K562 (cell line): ENCODE data around the gene REC8. TPM values are rescaled to one million over a fixed set of nuclear protein-coding genes. Genes with fewer than 3 reads are reported as not detected.
A peak's percentile ranks its signal among the peaks of the same experiment; 100 is the strongest.

Experiments used
- ATAC-seq: fragments of 200-7000 bp; cut with Tn5 transposase; 3 replicates; pipeline ENCODE4 v1.9.1; 2020; ENCODE audit warnings: moderate library complexity
- BruUV-seq: library from RNA; stranded (reverse); fragments of 400-500 nt; replicated peaks from 2 replicates; lab custom pipeline; 2021; lab: Mats Ljungman, UMichigan
- CTCF ChIA-PET: fragments of 300-600 bp; formaldehyde crosslinking; extraction: SDS; loops from one replicate; lab custom pipeline; 2021; ENCODE audit warnings: low intra/inter-chr PET ratio; lab: Yijun Ruan, JAX
- POLR2A ChIA-PET: fragments of 300-600, 350-650 bp; sonication (Branson Sonifier 250); formaldehyde crosslinking; extraction: SDS; loops from one replicate; lab custom pipeline; 2021; ENCODE audit warnings: antibody characterized with exemption, inconsistent platforms; lab: Yijun Ruan, JAX
- DNase-seq, 4 experiments: peaks; one replicate each; pipeline versions ENCODE4 v3.0.0 to v3.0.0-alpha.2; 2011 to 2018; ENCODE audit warnings: low spot score in 3 of 4, mixed read lengths in 3 of 4; ENCODE audit errors: extremely low read depth in 1 of 4
- FAIRE-seq: peaks from 2 replicates; lab custom pipeline; 2011; peaks lifted over from hg19 to GRCh38; lab: Jason Lieb, UNC
- H2AFZ ChIP-seq: 2 replicates; pipeline ENCODE4 v1.6.0; 2011; ENCODE audit warnings: low read depth, low read length, control low read depth, inconsistent platforms
- H3K27ac ChIP-seq: fragments of 200-600 bp; 3 replicates; pipeline ENCODE4 v1.8.0; 2011; ENCODE audit warnings: low read depth, mild to moderate bottlenecking, control low read depth, inconsistent platforms, low read length, moderate library complexity, mixed read lengths; ENCODE audit errors: extremely low read depth
- H3K27me3 ChIP-seq, 2 experiments: fragments of 300-600 bp in 1 of 2; 2 replicates in 1 of 2; 3 replicates in 1 of 2; pipeline versions ENCODE4 v1.6.0 to v1.8.0; 2011; ENCODE audit warnings: inconsistent platforms in 2 of 2, low read length in 2 of 2, mild to moderate bottlenecking in 1 of 2, mixed read lengths in 1 of 2, moderate library complexity in 1 of 2; ENCODE audit not compliant: control insufficient read depth in 2 of 2, insufficient read depth in 2 of 2
- H3K36me3 ChIP-seq: fragments of 300-600 bp; 3 replicates; pipeline ENCODE4 v1.8.0; 2011; ENCODE audit warnings: mild to moderate bottlenecking, low read length, inconsistent platforms; ENCODE audit not compliant: control insufficient read depth, insufficient read depth
- H3K4me1 ChIP-seq, 2 experiments: fragments of 200-600 bp in 1 of 2; replicated peaks in 1 of 2; 2 replicates in 1 of 2; 3 replicates in 1 of 2; pipeline versions ENCODE4 v1.5.1 to v1.8.0; 2011; ENCODE audit warnings: inconsistent platforms in 2 of 2, low read length in 2 of 2, mild to moderate bottlenecking in 1 of 2, mixed read lengths in 1 of 2, moderate library complexity in 1 of 2; ENCODE audit not compliant: control insufficient read depth in 2 of 2, insufficient read depth in 2 of 2
- H3K4me2 ChIP-seq: 2 replicates; pipeline ENCODE4 v1.6.1; 2011; ENCODE audit warnings: low read length, control low read depth, inconsistent platforms, mixed read lengths; ENCODE audit not compliant: insufficient read depth
- H3K4me3 ChIP-seq: fragments of 200-600 bp; sonication (generic), shearing (Covaris generic); 2 replicates; pipeline ENCODE4 v1.5.1; 2016; ENCODE audit warnings: control low read depth, inconsistent platforms
- H3K79me2 ChIP-seq: fragments of 200-600 bp; 3 replicates; pipeline ENCODE4 v1.8.0; 2011; ENCODE audit warnings: low read length, inconsistent platforms; ENCODE audit not compliant: control insufficient read depth, insufficient read depth
- H3K9ac ChIP-seq, 2 experiments: 2 replicates each; pipeline versions ENCODE4 v1.6.0 to v1.6.1; 2011; ENCODE audit warnings: low read depth in 2 of 2, low read length in 2 of 2, control low read depth in 1 of 2, inconsistent platforms in 1 of 2, mild to moderate bottlenecking in 1 of 2, mixed read lengths in 1 of 2; ENCODE audit not compliant: insufficient read depth in 1 of 2
- H3K9me1 ChIP-seq: one replicate; pipeline ENCODE4 v1.6.0; 2011; ENCODE audit warnings: inconsistent platforms, mild to moderate bottlenecking, low read length, moderate library complexity; ENCODE audit not compliant: control insufficient read depth, insufficient read depth
- H3K9me3 ChIP-seq: replicated peaks from 2 replicates; pipeline ENCODE4 v1.5.1; 2011; ENCODE audit warnings: low read depth, low read length, inconsistent platforms; ENCODE audit not compliant: control insufficient read depth, insufficient read depth
- H4K20me1 ChIP-seq: replicated peaks from 2 replicates; pipeline ENCODE4 v1.6.1; 2011; ENCODE audit warnings: low read length, inconsistent platforms, mixed read lengths; ENCODE audit not compliant: control insufficient read depth, insufficient read depth
- HDAC8 ChIP-seq: fragments of 450-650 bp; IDR thresholded peaks from 2 replicates; pipeline ENCODE4 v1.6.1; 2016; ENCODE audit warnings: mild to moderate bottlenecking, missing genetic modification characterization, moderate library complexity, missing compliant biosample characterization
- RBFOX2 ChIP-seq: fragments of 200-400 bp; formaldehyde crosslinking; IDR thresholded peaks from 2 replicates; pipeline ENCODE4 v1.6.1; 2017; ENCODE audit warnings: low read depth, mild to moderate bottlenecking, low read length, moderate library complexity
- TCF7 ChIP-seq: sonication (generic); IDR thresholded peaks from 2 replicates; pipeline ENCODE4 v1.6.1; 2016; ENCODE audit warnings: antibody characterized with exemption, borderline replicate concordance
- ZBTB40 ChIP-seq, 2 experiments: fragments of 450-650 bp in 1 of 2; sonication (generic) in 1 of 2; formaldehyde crosslinking in 1 of 2; IDR thresholded peaks; 2 replicates each; pipeline versions ENCODE4 v1.7.1 to v1.9.0; 2016 to 2022; ENCODE audit warnings: inconsistent platforms in 1 of 2, mild to moderate bottlenecking in 1 of 2, missing genetic modification reagents in 1 of 2
- ZKSCAN3 ChIP-seq: fragments of 250-450 bp; sonication (Bioruptor Pico); IDR thresholded peaks from 2 replicates; pipeline ENCODE4 v1.4.0; 2020
- ZNF778 ChIP-seq: fragments of 450-650 bp; formaldehyde crosslinking; IDR thresholded peaks from 2 replicates; pipeline ENCODE4 v1.4.0; 2020; ENCODE audit warnings: mild to moderate bottlenecking, moderate library complexity
- WGBS: fragments of 100-300 bp; shearing (Covaris generic); methylation state at CpG from one replicate; pipeline ENCODE4 v1.1.6; 2016; ENCODE audit warnings: low coverage, mixed read lengths; ENCODE audit not compliant: insufficient coverage; ENCODE audit errors: missing lambda C conversion rate; 5-methylcytosine and 5-hydroxymethylcytosine counted together
- in situ Hi-C: fragments of 300-500 bp; cut with MboI; formaldehyde crosslinking; loops from 4 replicates; pipeline ENCODE4 v1.15.0; 2018; ENCODE audit warnings: inconsistent platforms, mixed read lengths
- intact Hi-C: fragments of 100-400 bp; cut with micrococcal nuclease; formaldehyde crosslinking; loops from 2 replicates; pipeline ENCODE4 v1.14.2; 2022
- polyA plus RNA-seq, 8 experiments: library from polyadenylated mRNA; depleted of rRNA in 4 of 8; stranded (reverse) in 5 of 8; unstranded in 3 of 8; fragments of >200 nt; fragmentation: Nextera tagmentation in 2 of 8; fragmentation: Illumina TruSeq in 1 of 8; extraction: Ambion mirVana in 2 of 8; extraction: Trizol in 1 of 8; gene quantifications; 2 replicates each; pipeline versions ENCODE4 v1.2.1 to v1.2.3, GENCODE V29; 2011 to 2014; ENCODE audit warnings: inconsistent platforms in 1 of 8, missing spikeins in 1 of 8
- total RNA-seq, 7 experiments: library from RNA; depleted of rRNA in 6 of 7; stranded (reverse); fragments of >200 nt in 6 of 7; fragmentation: Illumina TruSeq in 2 of 7; extraction: Trizol in 2 of 7; gene quantifications; 2 replicates each; pipeline versions ENCODE4 v1.2.1 to v1.2.3, GENCODE V29; 2011 to 2021; ENCODE audit warnings: low replicate concordance in 1 of 7

Gene REC8
- total and polyA plus RNA-seq, 9 of the 15 experiments (the other 6 are each of a cell fraction or from before 2014, with no cell fraction given): 0.11 to 2.5 (median 0.85) TPM

- BruUV-seq: no TSS peak
- Histone ChIP-seq H3K27me3 (no peaks in the 10 kb centered on the region), H3K9ac (peak overlapping the region in 1 of 2 experiments; percentile 50; a peak in 1 of 4 replicates), H3K4me2 (no peak overlapping the region), H3K36me3 (peaks cover 49% of the 10 kb centered on the region; the same call in 2 of the 3 replicates), H3K4me3 (no peak overlapping the region), H3K9me1 (peaks cover 5% of the 10 kb centered on the region), H3K4me1 (peaks cover 12 to 33% of the 10 kb centered on the region in 2 experiments; a peak in 4 of 5 replicates), H4K20me1 (no peaks in the 10 kb centered on the region), H3K27ac (no peak overlapping the region), H3K9me3 (no peaks in the 10 kb centered on the region), H2AFZ (no peak overlapping the region), H3K79me2 (peaks cover 28% of the 10 kb centered on the region)
- ChIA-PET CTCF (no interaction called here), POLR2A (interaction anchor here (0.5 to 1.2 kb wide), 2 partner anchors 9 to 13 kb away, joined by 4 read pairs; partner anchors contain the start of gene EMC9)
- 100% methylated on average over 5 of the region's 9 CpGs for WGBS
- no peak for ATAC-seq
- intact Hi-C loops (no loop called here), in situ Hi-C loops (no loop called here)
- no peak for DNase-seq
- TF ChIP-seq RBFOX2: 0 out of 2 replicates have a peak, but pooled peaks have one; percentile 25
- TF ChIP-seq HDAC8 (tag): no peak
- no peak for FAIRE-seq
Observed at GRCh38 chr14:24150061-24150460, 21.8 kb upstream of the REC8 start.

GRCh38 chr14:24150567-24150966 lies 21.3 kb upstream of the REC8 start:
- Histone ChIP-seq H4K20me1 (no peaks in the 10 kb centered on the region), H3K9me1 (peaks cover under 1% of the 10 kb centered on the region), H3K36me3 (peaks cover 54% of the 10 kb centered on the region; the same call in 2 of the 3 replicates), H3K4me3 (no peak overlapping the region), H3K4me1 (peaks cover 8 to 28% of the 10 kb centered on the region in 2 experiments; a peak in 4 of 5 replicates), H2AFZ (no peak overlapping the region), H3K9ac (no peak overlapping the region), H3K4me2 (no peak overlapping the region), H3K79me2 (peaks cover 23% of the 10 kb centered on the region), H3K9me3 (no peaks in the 10 kb centered on the region), H3K27ac (no peak overlapping the region), H3K27me3 (no peaks in the 10 kb centered on the region)
- intact Hi-C loops (no loop called here), in situ Hi-C loops (no loop called here)
- DNase-seq: no peak
- CTCF ChIA-PET: no interaction called here
- POLR2A ChIA-PET: interaction anchor here (1.2 kb wide), 1 partner anchor 13 kb away, joined by 4 read pairs; no protein-coding TSS in a partner anchor
- no peak for FAIRE-seq
- WGBS: 84% methylated on average over 5 of the region's 9 CpGs
- ATAC-seq: no peak
- no TSS peak for BruUV-seq
- TF ChIP-seq ZKSCAN3: no peak
- TF ChIP-seq TCF7: no peak
- TF ChIP-seq ZBTB40 (IDR thresholded peaks at IDR 0.05): no peak
- TF ChIP-seq ZBTB40 (CRISPR knock-in tag; IDR thresholded peaks at IDR 0.05): no peak
- no peak for TF ChIP-seq ZNF778 (CRISPR knock-in tag)
